HG03280 (cell line): Measurements from ENCODE around the gene HYAL1.
A peak's percentile ranks its signal among the peaks of the same experiment; 100 is the strongest.
"Not testable (repeated sequence)": the region's sequence is repeated elsewhere in the genome, so short reads cannot be mapped to it uniquely, and the experiment has no call there.

Source experiments
- ATAC-seq: cut with Tn5 transposase; IDR thresholded peaks from one replicate; pipeline ENCODE4 v1.9.1; 2021; ENCODE audit warnings: mild to moderate bottlenecking, moderate library complexity; ENCODE audit not compliant: unreplicated experiment

HYAL1 gene

DNA sequence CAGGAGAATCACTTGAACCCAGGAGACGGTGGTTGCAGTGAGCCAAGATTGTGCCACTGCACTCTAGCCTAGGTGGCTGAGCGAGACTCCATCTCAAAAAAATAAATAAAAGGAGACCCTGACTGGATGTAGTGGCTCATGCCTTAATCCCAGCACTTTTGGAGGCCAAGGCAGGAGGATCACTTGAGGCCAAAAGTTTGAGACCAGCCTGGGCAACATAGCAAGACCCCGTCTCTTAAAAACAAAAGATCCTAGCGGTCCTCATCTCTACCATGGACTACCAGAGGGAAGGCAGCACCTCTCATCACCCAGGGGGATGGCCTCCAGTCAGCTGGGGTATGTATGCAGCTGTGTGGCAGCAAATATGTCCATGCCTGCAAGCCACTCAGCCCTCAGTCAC lies 41.2 kb downstream of the HYAL1 start:
- not testable (repeated sequence) for ATAC-seq

DNA sequence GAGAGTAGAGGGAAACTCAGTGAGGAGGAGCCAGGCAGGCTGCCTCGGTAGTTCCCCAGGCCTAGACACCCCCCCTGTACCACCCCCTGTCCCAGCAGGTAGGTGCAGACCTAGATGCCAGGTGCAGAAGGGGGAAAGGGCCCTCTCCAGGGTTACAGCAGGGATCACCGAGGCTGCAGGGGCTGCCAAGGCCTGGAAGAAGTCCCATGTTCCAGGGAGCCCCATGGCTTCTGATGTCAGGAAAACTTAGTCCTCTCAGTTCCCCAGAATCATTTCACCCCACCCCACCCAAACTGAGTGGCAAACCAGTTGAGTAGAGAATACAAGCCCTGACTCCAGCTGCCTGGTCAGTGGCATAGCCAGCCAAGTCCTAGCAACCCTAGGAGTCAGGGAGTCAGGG lies 41.9 kb downstream of the HYAL1 start:
- ATAC-seq: no peak

DNA sequence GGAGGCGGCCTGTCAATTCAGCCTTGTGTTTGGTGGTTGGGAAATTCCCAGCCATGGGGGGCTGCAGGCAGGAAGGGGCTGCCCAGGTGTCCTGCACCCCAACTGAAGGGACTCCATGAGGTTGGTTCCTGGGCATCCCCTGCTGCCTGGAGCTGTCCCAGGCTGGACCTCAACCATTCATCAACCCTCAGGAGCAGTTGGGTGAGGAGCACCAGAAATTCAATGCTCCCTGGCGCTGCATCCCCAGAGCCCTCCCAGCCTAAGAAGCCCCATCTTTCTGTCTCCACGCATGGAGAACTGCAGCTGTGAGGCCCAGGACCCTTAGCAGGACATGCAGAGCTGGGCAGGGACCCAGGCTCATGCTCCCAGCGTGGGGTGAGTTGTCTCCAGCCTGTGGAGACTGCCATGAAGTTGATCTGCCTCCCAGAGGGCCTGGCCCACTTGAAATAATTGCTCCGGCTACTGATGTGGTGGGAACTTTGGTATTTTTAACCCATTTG lies 42.4 kb downstream of the HYAL1 start:
- ATAC-seq: no peak

DNA sequence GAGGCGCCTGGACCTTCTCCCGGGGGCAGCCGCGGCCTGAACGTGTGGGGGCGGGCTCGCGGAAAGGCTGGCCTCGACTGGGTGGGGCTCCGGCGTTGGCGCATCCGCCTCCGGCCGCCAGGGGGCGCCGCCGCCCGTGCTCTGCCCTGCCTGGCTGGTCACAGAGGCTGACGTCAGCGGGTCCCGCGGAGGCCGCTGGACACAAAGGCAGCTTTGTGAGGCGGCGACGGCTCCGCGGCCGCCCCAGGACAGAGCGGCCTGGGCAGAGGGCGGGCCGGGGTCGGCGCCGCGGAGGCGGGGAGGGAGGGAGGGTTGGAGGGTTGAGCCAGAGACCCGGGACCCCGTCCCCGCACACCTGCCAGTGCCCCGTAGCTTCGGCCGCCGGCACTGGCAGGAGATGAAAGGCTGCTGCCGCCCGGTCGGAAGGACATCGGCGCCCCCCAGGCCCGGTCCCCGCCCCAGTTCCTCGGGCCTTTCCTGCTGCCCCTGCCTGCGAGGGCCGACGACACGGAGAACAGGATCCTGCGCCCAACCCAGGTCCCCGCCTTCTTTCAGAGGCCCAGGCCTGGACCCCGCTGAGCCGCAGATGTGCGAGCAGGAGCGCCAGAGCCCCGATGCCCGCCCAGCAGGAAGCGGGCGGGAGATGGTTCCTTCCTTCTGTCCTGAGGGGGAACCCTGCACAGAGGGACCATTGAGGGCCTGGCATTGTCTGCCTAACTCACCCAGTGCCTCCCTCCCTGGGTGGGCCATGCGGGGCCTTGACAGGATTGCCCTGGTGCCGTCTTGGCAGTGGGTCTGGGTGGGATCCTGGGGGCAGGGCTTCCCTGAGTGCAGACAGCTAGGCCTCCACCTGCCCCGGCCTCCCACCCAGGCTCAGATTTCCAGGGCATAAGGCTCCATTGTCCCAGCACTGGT lies 43.1 kb downstream of the HYAL1 start:
- peak; percentile 85 for ATAC-seq

DNA sequence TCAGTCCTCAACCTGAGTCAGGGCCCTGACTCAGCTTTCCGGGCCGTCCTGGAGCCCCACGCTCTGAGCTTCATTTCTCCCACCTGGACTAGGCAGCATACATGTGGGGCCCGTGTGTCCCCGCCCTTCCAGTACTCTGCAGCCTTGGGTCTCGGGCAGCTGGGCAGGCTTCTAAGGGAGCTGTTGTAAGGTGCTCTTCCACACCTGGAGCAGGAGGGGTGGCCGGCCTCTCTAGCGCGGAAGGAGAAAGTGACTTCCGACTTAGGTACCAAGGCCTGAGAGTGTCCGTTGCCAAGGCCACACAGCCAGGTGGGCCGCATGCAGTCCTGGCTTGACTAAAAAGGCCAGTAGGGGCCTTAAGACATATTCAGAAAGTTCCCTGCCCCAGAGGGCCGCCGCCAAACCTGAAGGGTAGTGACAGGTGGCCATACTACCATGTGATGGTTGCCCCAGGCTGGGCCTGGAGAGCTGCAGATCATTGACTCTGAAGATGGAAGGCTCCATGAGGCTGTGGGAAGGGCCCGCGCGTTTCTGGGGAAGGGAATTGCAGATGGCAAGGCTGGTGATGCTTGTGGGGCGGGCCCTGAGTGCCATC lies 43.8 kb downstream of the HYAL1 start:
- peak; percentile 20 for ATAC-seq

DNA sequence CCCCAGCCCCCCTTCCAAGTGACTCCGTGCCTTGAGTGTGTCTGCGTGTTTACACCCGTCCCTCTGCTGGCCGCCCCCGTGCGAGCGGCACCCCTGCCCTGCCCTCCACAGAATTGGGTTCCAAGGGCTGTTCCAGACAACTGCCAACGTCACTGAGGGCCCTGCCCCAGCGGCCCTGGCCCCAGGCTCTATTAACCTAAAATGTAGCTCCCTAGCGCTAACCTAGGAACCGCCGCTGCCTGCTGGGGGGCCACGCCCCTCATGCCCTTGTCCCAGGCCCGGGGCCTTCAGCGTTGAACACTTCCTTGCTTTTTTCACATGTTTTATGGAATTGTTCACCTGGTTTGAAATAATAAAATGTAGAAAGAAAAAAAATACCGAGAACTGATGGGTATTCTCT lies 44.4 kb downstream of the HYAL1 start:
- no peak for ATAC-seq

DNA sequence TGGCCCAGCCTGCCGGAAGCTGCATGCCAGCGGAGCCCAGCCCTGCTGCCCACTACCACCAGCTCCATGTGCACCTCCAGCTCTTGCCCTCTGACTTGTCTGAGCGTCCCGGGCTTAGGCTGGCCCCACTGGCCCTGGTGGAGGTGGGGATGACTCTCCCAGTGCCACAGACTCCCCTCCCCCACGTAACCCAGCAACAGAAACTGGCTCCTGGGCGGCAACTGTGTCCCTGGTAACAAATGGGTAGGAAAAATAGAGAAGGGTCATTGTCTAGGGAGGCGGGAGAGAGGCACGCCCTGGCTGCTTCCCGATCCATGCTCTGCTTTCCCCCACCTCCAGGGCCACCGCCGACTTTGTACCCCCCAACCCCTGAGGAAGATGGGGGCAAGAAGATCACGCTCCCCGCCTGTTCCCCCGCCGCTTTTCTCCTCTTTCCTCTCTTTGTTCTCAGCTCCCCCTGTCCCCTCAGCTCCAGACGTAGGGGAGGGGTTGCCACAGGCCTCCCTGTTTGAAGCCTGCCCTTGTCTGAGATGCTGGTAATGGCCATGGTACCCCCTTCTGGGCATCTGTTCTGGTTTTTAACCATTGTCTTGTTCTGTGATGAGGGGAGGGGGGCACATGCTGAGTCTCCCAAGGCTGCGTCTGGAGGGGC lies 45.2 kb downstream of the HYAL1 start:
- no peak for ATAC-seq

DNA sequence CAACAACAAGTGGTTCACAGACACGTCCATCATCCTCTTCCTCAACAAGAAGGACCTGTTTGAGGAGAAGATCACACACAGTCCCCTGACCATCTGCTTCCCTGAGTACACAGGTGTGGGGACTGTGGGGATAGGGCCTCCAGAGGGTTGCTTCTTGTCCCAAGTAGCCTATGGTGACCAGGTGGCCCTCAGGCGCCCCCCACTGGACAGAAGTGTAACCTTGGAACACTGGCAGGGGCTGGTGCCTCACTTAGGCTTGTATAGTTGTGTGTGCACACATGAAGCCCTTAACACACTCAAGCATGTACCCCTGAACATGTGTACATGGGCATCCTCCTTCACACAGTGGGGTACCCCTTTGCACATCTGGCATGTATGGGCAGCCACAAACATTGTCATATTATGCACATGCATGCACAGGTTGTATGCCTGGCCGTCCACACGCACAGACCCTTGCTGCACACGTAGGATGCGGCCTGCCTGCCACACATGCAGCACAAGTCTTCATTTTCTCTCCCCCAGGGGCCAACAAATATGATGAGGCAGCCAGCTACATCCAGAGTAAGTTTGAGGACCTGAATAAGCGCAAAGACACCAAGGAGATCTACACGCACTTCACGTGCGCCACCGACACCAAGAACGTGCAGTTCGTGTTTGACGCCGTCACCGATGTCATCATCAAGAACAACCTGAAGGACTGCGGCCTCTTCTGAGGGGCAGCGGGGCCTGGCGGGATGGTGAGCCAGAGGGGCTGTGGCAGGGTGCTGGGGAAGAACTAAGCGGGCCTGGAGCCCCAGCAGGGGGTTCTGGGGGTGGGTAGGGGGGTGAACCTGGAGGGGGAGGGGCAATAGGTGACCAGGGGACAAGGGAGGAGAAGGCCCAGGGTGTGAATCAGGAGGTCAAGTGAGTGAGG lies 46.1 kb downstream of the HYAL1 start:
- no peak for ATAC-seq

DNA sequence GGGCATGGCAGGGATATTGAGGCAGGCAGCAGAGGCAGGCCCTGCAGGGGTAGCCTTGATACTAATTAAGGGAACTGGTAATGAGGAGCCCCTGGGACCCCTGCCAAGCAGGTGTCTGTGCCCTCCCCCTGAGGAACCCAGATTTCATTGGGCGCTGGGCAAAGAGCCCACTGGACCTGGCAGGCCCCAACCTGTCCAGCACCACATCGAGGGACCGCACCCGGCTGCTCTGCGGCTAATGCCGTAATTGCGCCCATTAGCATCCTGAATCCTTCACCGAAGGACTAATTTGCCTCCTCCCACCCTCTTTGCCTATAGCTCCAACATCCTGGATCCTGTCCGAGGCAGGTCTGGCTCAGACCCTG lies 48.1 kb downstream of the HYAL1 start:
- no peak for ATAC-seq

DNA sequence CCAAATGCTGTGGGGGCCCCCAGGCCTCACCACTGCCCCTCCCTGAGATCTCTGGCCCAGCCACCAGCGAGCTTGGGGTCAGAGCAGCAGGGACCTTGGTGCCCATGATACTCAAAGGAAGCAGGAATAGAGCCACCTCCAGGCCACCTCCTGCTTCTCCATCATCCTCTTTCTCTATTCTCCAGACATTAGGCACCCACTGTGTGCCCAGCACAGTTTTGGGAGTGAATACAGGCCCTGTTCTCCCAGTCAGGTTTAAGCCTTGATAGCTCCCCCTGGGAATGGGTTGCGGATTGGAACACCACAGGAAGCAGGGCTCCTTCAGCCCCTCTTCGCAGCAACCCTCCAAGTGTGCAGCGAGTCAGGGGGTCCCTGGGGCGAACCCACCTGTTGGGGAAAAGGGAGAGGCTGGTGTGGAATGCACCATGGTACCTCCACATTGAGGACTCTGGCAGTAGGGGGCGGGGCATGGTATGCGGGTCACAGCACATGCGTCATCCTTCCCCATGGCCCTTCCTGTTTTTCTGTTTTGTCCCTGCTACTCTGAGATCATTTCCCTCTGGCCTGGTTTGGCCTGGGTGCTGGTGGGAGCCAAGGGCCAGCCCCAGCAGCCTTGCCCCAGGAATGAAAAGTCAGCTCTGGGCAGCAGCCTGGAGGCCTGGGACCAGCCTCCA lies 48.7 kb downstream of the HYAL1 start:
- ATAC-seq: no peak

DNA sequence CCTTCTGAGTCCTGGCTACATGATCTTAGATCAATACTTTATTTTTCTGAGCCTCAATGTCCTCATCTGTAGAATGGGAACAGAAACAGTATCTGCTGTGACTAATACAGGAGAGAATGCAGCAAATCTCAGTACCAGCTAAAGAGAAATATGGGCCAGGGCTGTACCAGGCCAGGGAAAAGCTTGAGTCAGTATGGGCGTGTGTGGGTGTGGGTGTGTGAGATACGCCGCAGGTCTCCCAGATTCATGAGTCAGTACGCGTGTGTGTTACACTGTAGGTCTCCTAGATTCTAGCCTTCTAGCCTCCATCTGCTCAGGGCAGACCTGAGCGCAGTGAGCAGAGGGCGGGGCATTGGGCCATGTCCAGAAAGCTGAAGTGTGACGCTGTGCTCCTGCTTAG lies 52.2 kb downstream of the HYAL1 start:
- ATAC-seq: no peak

DNA sequence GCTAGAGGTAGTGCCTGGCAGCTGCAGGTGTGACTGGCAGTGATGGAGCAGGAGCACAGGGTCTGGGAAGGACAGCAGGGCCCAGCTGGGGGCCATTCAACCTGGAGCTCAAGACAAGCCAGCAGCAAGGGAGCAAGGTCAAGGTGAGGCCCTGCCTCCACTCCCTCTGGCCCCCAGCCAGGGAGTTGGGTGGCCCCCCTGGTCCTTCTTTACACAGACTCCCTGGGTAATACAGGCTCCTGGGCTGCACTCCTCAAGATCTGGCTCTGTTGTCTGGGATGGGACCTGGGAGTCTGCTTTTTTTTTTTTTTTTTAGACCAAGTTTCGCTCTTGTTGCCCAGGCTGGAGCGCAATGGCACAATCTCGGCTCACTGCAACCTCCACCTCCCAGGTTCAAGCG lies 52.9 kb downstream of the HYAL1 start:
- no peak for ATAC-seq
